ENCODE measurements around the gene TFB1M. TPM values are rescaled to one million over a fixed set of nuclear protein-coding genes. Genes with fewer than 3 reads are reported as not detected.

The TFB1M gene
- total and polyA plus RNA-seq, 5 donors from 2014 or later = 10.5 to 26.5 (median 17.7) TPM

DNA sequence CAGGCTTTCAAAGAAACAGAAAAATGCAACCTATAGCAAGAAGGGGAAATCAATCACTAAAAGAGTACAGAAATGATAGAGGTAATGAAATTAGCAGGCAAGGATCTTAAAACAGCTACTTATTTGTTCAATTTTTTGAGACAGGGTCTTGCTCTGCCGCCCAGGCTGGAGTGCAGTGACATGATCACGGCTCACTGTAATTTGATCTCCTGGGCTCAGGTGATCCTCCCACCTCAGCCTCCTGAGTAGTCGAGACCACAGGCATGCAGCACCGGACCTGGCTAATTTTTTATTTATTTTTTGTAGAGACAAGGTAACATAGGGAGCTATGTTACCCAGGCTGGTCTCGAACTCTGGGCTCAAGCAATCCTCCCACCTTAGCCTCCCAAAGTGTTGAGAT, 21.6 kb downstream of the TFB1M start:
- no peak for DNase-seq
- no peak for ATAC-seq (ENCODE audit: low read depth in 2 of 2)
- Histone ChIP-seq H3K4me3 (ENCODE audit: low read depth, low read length) (no peak overlapping the region), H3K9me3 (ENCODE audit: control insufficient read depth in 2 of 2, low read length in 2 of 2) (no peaks in the 10 kb centered on the region), H3K27ac (ENCODE audit: insufficient read depth, low read length, poor library complexity, severe bottlenecking) (no peak overlapping the region), H3K36me3 (ENCODE audit: control insufficient read depth, insufficient read depth, low read length) (peaks cover 60% of the 10 kb centered on the region), H3K27me3 (ENCODE audit: control insufficient read depth, insufficient read depth, low read length) (no peaks in the 10 kb centered on the region), H3K4me1 (ENCODE audit: control insufficient read depth, insufficient read depth, low read length, poor library complexity, severe bottlenecking) (no peaks in the 10 kb centered on the region)
- no peak overlapping the region for H3K4me3 Mint-ChIP-seq
- H3K27ac Mint-ChIP-seq = peak overlapping the region in 1 of 3 donors; percentile 5
- peaks cover 3 to 20% (median 15%) of the 10 kb centered on the region in 4 donors for H3K4me1 Mint-ChIP-seq
- no peaks in the 10 kb centered on the region for H3K27me3 Mint-ChIP-seq
- peaks cover 58% of the 10 kb centered on the region for H3K36me3 Mint-ChIP-seq
- H3K9me3 Mint-ChIP-seq = no peaks in the 10 kb centered on the region

DNA sequence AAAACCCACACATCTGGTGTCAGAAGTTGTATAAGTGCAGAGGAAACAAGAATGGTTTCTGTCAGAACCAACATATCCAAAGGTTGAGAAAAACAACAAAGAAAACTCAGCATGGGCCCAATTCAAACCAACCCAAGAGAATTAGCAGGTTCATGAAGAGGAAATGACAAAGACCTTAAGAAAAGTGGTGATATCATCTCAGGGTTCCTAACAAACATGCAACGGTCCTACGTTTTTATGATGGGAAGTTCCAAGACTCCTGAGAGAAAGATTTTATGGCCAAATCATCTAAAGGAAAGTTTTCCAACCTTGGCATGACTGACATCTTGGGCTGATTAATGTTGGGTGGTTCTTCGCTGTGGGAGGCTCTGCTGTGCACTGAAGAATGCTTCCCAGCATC, 23.0 kb downstream of the TFB1M start:
- Mint-ChIP-seq H3K4me3 (no peak overlapping the region), H3K9me3 (no peaks in the 10 kb centered on the region), H3K27ac (peak overlapping the region in 1 of 3 donors; percentile 24), H3K36me3 (peaks cover 54% of the 10 kb centered on the region), H3K4me1 (peaks cover 3 to 19% (median 13%) of the 10 kb centered on the region in 4 donors), H3K27me3 (no peaks in the 10 kb centered on the region)
- no peak for DNase-seq
- peaks cover 53% of the 10 kb centered on the region for H3K36me3 ChIP-seq (ENCODE audit: control insufficient read depth, insufficient read depth, low read length)
- no peaks in the 10 kb centered on the region for H3K4me1 ChIP-seq (ENCODE audit: control insufficient read depth, insufficient read depth, low read length, poor library complexity, severe bottlenecking)
- H3K9me3 ChIP-seq (ENCODE audit: control insufficient read depth in 2 of 2, low read length in 2 of 2) = no peaks in the 10 kb centered on the region
- no peak overlapping the region for H3K4me3 ChIP-seq (ENCODE audit: low read depth, low read length)
- H3K27ac ChIP-seq (ENCODE audit: insufficient read depth, low read length, poor library complexity, severe bottlenecking) = no peak overlapping the region
- H3K27me3 ChIP-seq (ENCODE audit: control insufficient read depth, insufficient read depth, low read length) = no peaks in the 10 kb centered on the region
- no peak for ATAC-seq (ENCODE audit: low read depth in 2 of 2)

DNA sequence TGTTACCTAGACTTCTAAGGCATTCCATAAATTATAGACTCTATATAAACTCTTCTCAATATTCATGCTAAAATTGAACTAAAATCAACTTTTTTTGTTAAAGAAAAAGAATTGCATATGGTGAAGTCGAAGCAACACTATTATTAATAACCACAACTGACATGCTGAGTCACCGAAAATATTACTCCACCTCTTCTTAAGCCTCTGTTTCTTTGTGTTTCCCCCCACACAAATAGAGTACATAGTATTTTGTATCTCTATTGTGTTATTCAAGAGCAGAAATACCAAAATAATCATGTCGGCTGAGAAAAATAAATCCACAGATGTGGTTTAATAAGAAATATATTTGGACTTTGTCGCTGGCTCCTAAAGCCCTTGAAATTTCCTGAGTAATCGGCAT, 23.8 kb downstream of the TFB1M start:
- ATAC-seq (ENCODE audit: low read depth in 2 of 2) (no peak), DNase-seq (no peak)
- H3K4me3 ChIP-seq (ENCODE audit: low read depth, low read length) = no peak overlapping the region
- Mint-ChIP-seq H3K4me3 (no peak overlapping the region), H3K27ac (peak overlapping the region in 1 of 3 donors; percentile 24), H3K4me1 (peaks cover 5 to 19% (median 18%) of the 10 kb centered on the region in 4 donors), H3K9me3 (no peaks in the 10 kb centered on the region), H3K27me3 (no peaks in the 10 kb centered on the region), H3K36me3 (peaks cover 54% of the 10 kb centered on the region)
- no peaks in the 10 kb centered on the region for H3K9me3 ChIP-seq (ENCODE audit: control insufficient read depth in 2 of 2, low read length in 2 of 2)
- H3K4me1 ChIP-seq (ENCODE audit: control insufficient read depth, insufficient read depth, low read length, poor library complexity, severe bottlenecking) = no peaks in the 10 kb centered on the region
- H3K27ac ChIP-seq (ENCODE audit: insufficient read depth, low read length, poor library complexity, severe bottlenecking) = no peak overlapping the region
- no peaks in the 10 kb centered on the region for H3K27me3 ChIP-seq (ENCODE audit: control insufficient read depth, insufficient read depth, low read length)
- H3K36me3 ChIP-seq (ENCODE audit: control insufficient read depth, insufficient read depth, low read length) = peaks cover 47% of the 10 kb centered on the region

DNA sequence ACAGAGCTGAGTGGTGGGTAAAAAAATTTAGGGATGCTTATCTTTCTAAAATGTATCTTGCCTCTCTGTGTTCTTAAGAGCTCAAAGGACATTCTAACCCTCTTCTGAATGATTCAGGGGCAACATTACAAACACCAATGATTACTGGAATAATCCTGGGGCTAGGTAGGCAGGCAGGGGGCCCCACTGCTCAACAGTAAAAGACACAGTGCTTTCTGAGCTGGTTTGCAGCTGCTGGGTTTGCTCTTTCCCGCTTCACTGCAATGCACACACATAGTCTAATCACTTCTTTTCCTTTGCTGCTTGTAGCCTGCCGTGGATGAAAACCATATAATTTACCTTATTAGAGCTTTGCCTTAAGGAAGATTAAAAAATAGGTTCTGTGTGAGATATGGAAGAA, 26.5 kb downstream of the TFB1M start:
- H3K27me3 Mint-ChIP-seq = no peaks in the 10 kb centered on the region
- Histone ChIP-seq H3K4me1 (ENCODE audit: control insufficient read depth, insufficient read depth, low read length, poor library complexity, severe bottlenecking) (no peaks in the 10 kb centered on the region), H3K36me3 (ENCODE audit: control insufficient read depth, insufficient read depth, low read length) (peaks cover 55% of the 10 kb centered on the region), H3K27ac (ENCODE audit: insufficient read depth, low read length, poor library complexity, severe bottlenecking) (no peak overlapping the region), H3K9me3 (ENCODE audit: control insufficient read depth in 2 of 2, low read length in 2 of 2) (no peaks in the 10 kb centered on the region), H3K27me3 (ENCODE audit: control insufficient read depth, insufficient read depth, low read length) (no peaks in the 10 kb centered on the region), H3K4me3 (ENCODE audit: low read depth, low read length) (no peak overlapping the region)
- H3K36me3 Mint-ChIP-seq = peaks cover 52% of the 10 kb centered on the region
- peak overlapping the region in 1 of 3 donors; percentile 44 for H3K27ac Mint-ChIP-seq
- peaks cover 8 to 23% (median 13%) of the 10 kb centered on the region in 4 donors for H3K4me1 Mint-ChIP-seq
- ATAC-seq (ENCODE audit: low read depth in 2 of 2) (no peak), DNase-seq (no peak)
- no peak overlapping the region for H3K4me3 Mint-ChIP-seq
- no peaks in the 10 kb centered on the region for H3K9me3 Mint-ChIP-seq

DNA sequence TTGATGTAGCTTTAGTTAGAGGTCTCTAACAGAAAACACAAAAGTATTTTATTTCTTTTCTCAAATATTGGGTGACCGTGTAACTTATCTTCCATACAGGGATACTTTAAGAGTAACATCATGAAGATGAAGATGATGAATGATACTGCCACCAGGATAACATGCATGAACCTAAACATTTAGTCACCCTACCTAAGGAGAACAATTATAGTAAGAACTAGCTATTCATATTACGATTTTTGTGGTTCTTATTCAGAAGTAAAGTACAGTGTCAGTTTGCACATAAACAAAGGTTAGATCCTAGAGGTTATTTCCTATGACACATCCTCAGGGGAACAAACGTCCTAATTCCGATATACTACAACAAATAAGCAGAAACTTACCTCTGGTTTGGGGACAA, 29.5 kb downstream of the TFB1M start:
- Mint-ChIP-seq H3K9me3 (no peaks in the 10 kb centered on the region), H3K36me3 (peaks cover 43% of the 10 kb centered on the region), H3K27ac (no peak overlapping the region), H3K4me1 (peaks cover 9 to 19% (median 14%) of the 10 kb centered on the region in 4 donors), H3K4me3 (no peak overlapping the region), H3K27me3 (no peaks in the 10 kb centered on the region)
- Histone ChIP-seq H3K27ac (ENCODE audit: insufficient read depth, low read length, poor library complexity, severe bottlenecking) (no peak overlapping the region), H3K36me3 (ENCODE audit: control insufficient read depth, insufficient read depth, low read length) (peaks cover 52% of the 10 kb centered on the region), H3K4me1 (ENCODE audit: control insufficient read depth, insufficient read depth, low read length, poor library complexity, severe bottlenecking) (no peaks in the 10 kb centered on the region), H3K4me3 (ENCODE audit: low read depth, low read length) (no peak overlapping the region), H3K9me3 (ENCODE audit: control insufficient read depth in 2 of 2, low read length in 2 of 2) (no peaks in the 10 kb centered on the region), H3K27me3 (ENCODE audit: control insufficient read depth, insufficient read depth, low read length) (no peaks in the 10 kb centered on the region)
- DNase-seq = no peak
- no peak for ATAC-seq (ENCODE audit: low read depth in 2 of 2)

DNA sequence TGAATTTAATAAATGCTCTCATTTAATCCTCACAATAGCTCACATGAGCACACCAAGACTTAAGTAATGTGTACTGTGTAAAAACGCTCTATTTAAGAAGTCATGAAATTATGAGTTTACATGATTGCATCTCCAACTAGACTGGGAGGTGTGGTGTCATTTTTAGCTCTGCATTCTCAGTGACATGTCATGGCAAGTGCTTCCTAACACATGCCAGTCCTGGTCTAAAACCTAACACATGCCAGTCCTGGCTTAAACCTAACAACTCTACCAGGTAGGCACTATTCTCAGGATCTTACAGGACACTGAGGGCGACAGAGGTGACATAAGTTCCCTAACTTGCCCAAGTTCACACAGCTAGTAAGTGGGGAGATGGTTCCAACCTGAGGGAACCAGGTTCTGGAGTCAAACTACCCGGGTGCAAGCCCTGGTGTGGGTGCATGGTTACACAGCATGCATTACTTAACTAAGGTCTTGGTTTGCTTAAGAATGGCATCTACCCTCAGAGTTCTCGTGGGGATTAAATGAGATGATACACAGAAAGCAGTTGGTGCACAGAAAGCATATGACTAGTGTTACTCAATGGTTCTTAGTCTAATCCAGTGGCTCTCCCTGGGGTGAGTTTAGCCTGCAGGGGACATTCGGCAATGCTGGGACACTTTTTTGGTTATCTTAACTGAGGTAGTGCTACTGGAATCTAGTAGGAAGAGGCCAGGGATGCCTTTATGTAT, 35.8 kb downstream of the TFB1M start:
- no peaks in the 10 kb centered on the region for H3K27me3 Mint-ChIP-seq
- H3K27ac Mint-ChIP-seq = peak overlapping the region; percentile 36 to 80 (median 43)
- peaks cover 40% of the 10 kb centered on the region for H3K36me3 Mint-ChIP-seq
- peaks cover 10 to 27% (median 15%) of the 10 kb centered on the region in 4 donors for H3K4me1 Mint-ChIP-seq
- Histone ChIP-seq H3K9me3 (ENCODE audit: control insufficient read depth in 2 of 2, low read length in 2 of 2) (no peaks in the 10 kb centered on the region), H3K27me3 (ENCODE audit: control insufficient read depth, insufficient read depth, low read length) (no peaks in the 10 kb centered on the region), H3K27ac (ENCODE audit: insufficient read depth, low read length, poor library complexity, severe bottlenecking) (no peak overlapping the region), H3K4me3 (ENCODE audit: low read depth, low read length) (no peak overlapping the region), H3K4me1 (ENCODE audit: control insufficient read depth, insufficient read depth, low read length, poor library complexity, severe bottlenecking) (no peaks in the 10 kb centered on the region), H3K36me3 (ENCODE audit: control insufficient read depth, insufficient read depth, low read length) (peaks cover 41% of the 10 kb centered on the region)
- H3K4me3 Mint-ChIP-seq = no peak overlapping the region
- DNase-seq = no peak
- no peak for ATAC-seq (ENCODE audit: low read depth in 2 of 2)
- no peaks in the 10 kb centered on the region for H3K9me3 Mint-ChIP-seq

DNA sequence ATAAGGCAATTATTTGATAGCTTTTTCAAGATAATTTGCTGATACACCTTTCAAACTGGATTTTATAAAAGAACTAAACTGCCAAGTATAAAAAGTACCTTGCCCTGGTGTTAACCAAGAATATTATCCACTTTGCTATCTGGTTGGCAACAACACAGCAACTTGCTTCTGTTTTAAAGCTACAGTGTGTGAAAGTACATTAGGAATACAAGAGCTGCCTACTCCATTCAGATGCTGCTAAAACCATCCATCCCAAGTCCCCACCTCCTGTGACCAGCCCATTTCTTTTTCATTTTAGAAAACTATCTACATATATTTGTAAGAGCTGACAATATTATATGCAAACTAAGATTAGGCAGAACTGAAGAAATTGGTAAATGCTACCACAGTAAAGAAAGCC, 37.6 kb downstream of the TFB1M start:
- H3K36me3 ChIP-seq (ENCODE audit: control insufficient read depth, insufficient read depth, low read length) = peaks cover 38% of the 10 kb centered on the region
- Mint-ChIP-seq H3K36me3 (peaks cover 40% of the 10 kb centered on the region), H3K27me3 (no peaks in the 10 kb centered on the region), H3K4me1 (peaks cover 17 to 29% (median 19%) of the 10 kb centered on the region in 4 donors), H3K27ac (peak overlapping the region in 1 of 3 donors; percentile 9), H3K9me3 (no peaks in the 10 kb centered on the region), H3K4me3 (no peak overlapping the region)
- H3K4me1 ChIP-seq (ENCODE audit: control insufficient read depth, insufficient read depth, low read length, poor library complexity, severe bottlenecking) = no peaks in the 10 kb centered on the region
- H3K27me3 ChIP-seq (ENCODE audit: control insufficient read depth, insufficient read depth, low read length) = no peaks in the 10 kb centered on the region
- H3K27ac ChIP-seq (ENCODE audit: insufficient read depth, low read length, poor library complexity, severe bottlenecking) = no peak overlapping the region
- H3K9me3 ChIP-seq (ENCODE audit: control insufficient read depth in 2 of 2, low read length in 2 of 2) = no peaks in the 10 kb centered on the region
- ATAC-seq (ENCODE audit: low read depth in 2 of 2) = no peak
- DNase-seq = no peak
- H3K4me3 ChIP-seq (ENCODE audit: low read depth, low read length) = no peak overlapping the region
